Tibial nerve (tissue), 4 donors: Measurements from ENCODE around the gene MCUB. TPM values are rescaled to one million over a fixed set of nuclear protein-coding genes. Genes with fewer than 3 reads are reported as not detected.
"Not testable (repeated sequence)": the region's sequence is repeated elsewhere in the genome, so short reads cannot be mapped to it uniquely, and the experiment has no call there.

Experiments used
- DNase-seq, 2 donors: peaks; one replicate each; pipeline ENCODE4 v3.0.0-alpha.2; 2019; ENCODE audit warnings: low spot score in 2 of 2
- H3K27ac ChIP-seq, 4 donors: fragments of 200-600 bp; sonication (generic) in 3 of 4; one replicate each; pipeline ENCODE4 v1.5.1; 2017 to 2019; ENCODE audit warnings: mild to moderate bottlenecking in 1 of 4
- H3K27me3 ChIP-seq, 2 donors: fragments of 200-600 bp; sonication (generic) in 1 of 2; one replicate each; pipeline versions ENCODE4 v1.5.1 to v1.6.0; 2017 to 2019
- H3K36me3 ChIP-seq, 3 donors: fragments of 200-600 bp; sonication (generic); one replicate each; pipeline ENCODE4 v1.5.1; 2018 to 2019
- H3K4me1 ChIP-seq, 4 donors: fragments of 200-600 bp; sonication (generic) in 3 of 4; one replicate each; pipeline ENCODE4 v1.5.1; 2017 to 2019
- H3K4me3 ChIP-seq, 4 donors: fragments of 200-600 bp; sonication (generic) in 3 of 4; one replicate each; pipeline ENCODE4 v1.5.1; 2017 to 2019; ENCODE audit warnings: mild to moderate bottlenecking in 1 of 4, moderate library complexity in 1 of 4
- H3K9me3 ChIP-seq, 4 donors: fragments of 200-600 bp; sonication (generic) in 3 of 4; one replicate each; pipeline ENCODE4 v1.5.1; 2017 to 2019
- EP300 ChIP-seq, 2 donors: sonication (generic); formaldehyde crosslinking; IDR thresholded peaks; one replicate each; pipeline ENCODE4 v1.6.1; 2017; ENCODE audit warnings: antibody characterized with exemption in 2 of 2, mild to moderate bottlenecking in 1 of 2
- POLR2A ChIP-seq, 2 donors: fragments of 450-650 bp; IDR thresholded peaks; one replicate each; pipeline ENCODE4 v1.6.1; 2017; ENCODE audit warnings: antibody characterized with exemption in 2 of 2, mild to moderate bottlenecking in 2 of 2, moderate library complexity in 2 of 2
- WGBS, 2 donors: methylation state at CpG; one replicate each; pipeline ENCODE4 v1.1.5; 2018; 5-methylcytosine and 5-hydroxymethylcytosine counted together
- total RNA-seq, 4 donors: library from RNA; depleted of rRNA; stranded (reverse); fragments of >200 nt; gene quantifications; one replicate each; pipeline ENCODE4 v1.1.0, GENCODE V29; 2016
- TF ChIP-seq, protein P1 (sequence below), 5 experiments: fragments of 200-600 bp in 3 of 5; fragments of 450-650 bp in 2 of 5; sonication (generic) in 3 of 5; IDR thresholded peaks; one replicate each; pipeline ENCODE4 v1.5.1; 2016 to 2019; ENCODE audit warnings: antibody characterized with exemption in 5 of 5, mild to moderate bottlenecking in 3 of 5, moderate library complexity in 2 of 5

The MCUB gene
- total RNA-seq, 4 donors from 2014 or later, result 15.5 to 57.3 (median 24.4) TPM

DNA sequence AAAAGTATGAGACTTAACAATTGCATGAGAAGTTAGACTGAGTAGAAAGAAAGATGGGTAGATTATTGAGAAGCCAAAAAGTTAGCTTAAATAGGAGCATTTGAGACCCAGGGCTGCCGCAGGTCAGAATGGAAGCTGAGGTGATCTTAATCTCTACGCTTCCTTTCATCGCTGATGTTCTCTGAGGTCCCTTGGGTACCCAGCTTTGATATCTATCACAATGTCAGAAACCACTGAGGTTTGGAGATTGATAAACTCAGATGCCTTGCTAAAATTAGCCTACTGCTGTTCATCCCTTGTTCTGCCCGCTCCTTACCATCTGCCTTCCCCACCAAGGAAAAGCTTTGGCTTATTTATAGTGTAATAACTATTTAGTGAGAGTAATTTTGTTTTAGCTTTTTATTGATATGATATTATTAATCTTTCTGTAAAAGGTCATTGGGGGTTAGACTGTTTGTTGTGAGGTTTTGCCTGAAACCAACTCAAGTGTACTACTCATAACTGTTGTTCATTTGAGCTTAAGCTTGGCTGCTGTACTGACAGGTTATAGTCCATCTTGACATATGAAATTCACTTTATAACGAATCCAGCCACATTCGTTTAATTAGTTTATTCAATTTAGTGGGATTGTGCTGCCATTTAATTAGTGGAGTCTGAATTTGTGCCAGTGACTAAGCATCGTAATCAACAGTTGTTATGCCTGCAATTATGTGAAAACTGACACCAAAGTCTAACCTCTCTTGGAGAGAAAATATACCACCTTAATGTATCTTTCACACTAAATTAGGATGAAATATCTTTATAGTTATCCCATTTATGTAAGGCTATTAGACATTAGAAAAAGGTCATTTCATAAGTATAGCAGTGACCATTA is 15.1 kb downstream of the MCUB start:
- Histone ChIP-seq H3K4me1 (no peaks in the 10 kb centered on the region), H3K27ac (no peak overlapping the region), H3K36me3 (peaks cover 0 to 5% (median 0%) of the 10 kb centered on the region in 3 donors), H3K27me3 (no peaks in the 10 kb centered on the region), H3K9me3 (peaks cover 0 to 5% (median 0%) of the 10 kb centered on the region in 4 donors), H3K4me3 (no peak overlapping the region)
- 90 to 93% methylated on average over 7 of the region's 7 CpGs for WGBS, 2 donors
- TF ChIP-seq POLR2A (IDR thresholded peaks at IDR 0.05) (no peak), EP300 (IDR thresholded peaks at IDR 0.05) (no peak)
- TF ChIP-seq, protein P1, sequence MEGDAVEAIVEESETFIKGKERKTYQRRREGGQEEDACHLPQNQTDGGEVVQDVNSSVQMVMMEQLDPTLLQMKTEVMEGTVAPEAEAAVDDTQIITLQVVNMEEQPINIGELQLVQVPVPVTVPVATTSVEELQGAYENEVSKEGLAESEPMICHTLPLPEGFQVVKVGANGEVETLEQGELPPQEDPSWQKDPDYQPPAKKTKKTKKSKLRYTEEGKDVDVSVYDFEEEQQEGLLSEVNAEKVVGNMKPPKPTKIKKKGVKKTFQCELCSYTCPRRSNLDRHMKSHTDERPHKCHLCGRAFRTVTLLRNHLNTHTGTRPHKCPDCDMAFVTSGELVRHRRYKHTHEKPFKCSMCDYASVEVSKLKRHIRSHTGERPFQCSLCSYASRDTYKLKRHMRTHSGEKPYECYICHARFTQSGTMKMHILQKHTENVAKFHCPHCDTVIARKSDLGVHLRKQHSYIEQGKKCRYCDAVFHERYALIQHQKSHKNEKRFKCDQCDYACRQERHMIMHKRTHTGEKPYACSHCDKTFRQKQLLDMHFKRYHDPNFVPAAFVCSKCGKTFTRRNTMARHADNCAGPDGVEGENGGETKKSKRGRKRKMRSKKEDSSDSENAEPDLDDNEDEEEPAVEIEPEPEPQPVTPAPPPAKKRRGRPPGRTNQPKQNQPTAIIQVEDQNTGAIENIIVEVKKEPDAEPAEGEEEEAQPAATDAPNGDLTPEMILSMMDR (IDR thresholded peaks at IDR 0.05), result no peak
- DNase-seq, result no peak

DNA sequence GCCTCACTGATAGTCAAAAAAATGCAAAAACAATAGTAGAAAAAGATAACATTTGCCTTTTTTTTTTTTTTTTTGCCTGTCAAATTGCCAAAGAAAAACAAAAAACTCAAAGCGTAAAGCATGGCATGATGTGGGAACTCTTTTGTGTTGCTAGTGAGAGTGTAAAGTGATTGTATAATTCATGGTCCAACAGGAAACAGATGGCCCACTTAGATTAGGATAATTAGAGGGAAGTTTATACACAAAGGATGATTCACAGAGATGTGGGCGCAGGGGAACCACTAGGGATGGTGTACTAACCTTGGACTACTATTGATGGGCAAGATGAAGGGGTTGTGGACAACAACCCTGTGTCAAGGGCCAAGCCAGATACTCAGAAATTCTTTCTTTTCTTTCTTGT is 16.4 kb downstream of the MCUB start:
- Histone ChIP-seq H3K4me3 (no peak overlapping the region), H3K4me1 (no peaks in the 10 kb centered on the region), H3K36me3 (peaks cover 0 to 2% (median 0%) of the 10 kb centered on the region in 3 donors), H3K27ac (no peak overlapping the region), H3K9me3 (peaks cover 0 to 2% (median 0%) of the 10 kb centered on the region in 4 donors), H3K27me3 (no peaks in the 10 kb centered on the region)
- no peak for DNase-seq
- WGBS, 2 donors, result 66 to 71% methylated on average over 2 of the region's 2 CpGs
- TF ChIP-seq EP300 (IDR thresholded peaks at IDR 0.05), result peak in 1 of 2 donors; percentile 63
- no peak for TF ChIP-seq POLR2A (IDR thresholded peaks at IDR 0.05)
- TF ChIP-seq, protein P1 (IDR thresholded peaks at IDR 0.05), result no peak

DNA sequence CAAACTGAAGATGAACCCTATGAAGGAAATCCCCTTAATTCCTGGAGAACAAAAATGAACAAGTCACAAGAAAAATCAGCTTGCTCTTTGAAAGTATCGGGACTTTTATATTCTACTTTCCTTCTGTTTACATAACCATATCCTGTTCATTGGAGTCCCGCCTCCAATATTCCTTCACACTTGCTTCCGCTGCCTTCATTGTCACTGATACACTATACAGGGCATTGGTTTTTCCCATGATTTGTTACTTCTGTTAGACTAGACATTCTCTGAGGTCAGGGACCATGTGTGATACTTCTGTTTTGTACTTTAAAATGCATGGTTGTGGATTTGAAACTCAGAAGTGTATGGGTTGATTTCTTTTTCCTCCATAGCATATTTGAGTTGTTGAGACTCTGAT is 18.8 kb downstream of the MCUB start:
- TF ChIP-seq EP300 (IDR thresholded peaks at IDR 0.05) (no peak), POLR2A (IDR thresholded peaks at IDR 0.05) (no peak)
- TF ChIP-seq, protein P1 (IDR thresholded peaks at IDR 0.05), result no peak
- Histone ChIP-seq H3K27me3 (no peaks in the 10 kb centered on the region), H3K9me3 (peaks cover 0 to 9% (median 2%) of the 10 kb centered on the region in 4 donors), H3K36me3 (no peaks in the 10 kb centered on the region), H3K4me3 (no peak overlapping the region), H3K4me1 (no peaks in the 10 kb centered on the region), H3K27ac (no peak overlapping the region)
- 90 to 92% methylated on average over 3 of the region's 3 CpGs for WGBS, 2 donors
- DNase-seq, result no peak

DNA sequence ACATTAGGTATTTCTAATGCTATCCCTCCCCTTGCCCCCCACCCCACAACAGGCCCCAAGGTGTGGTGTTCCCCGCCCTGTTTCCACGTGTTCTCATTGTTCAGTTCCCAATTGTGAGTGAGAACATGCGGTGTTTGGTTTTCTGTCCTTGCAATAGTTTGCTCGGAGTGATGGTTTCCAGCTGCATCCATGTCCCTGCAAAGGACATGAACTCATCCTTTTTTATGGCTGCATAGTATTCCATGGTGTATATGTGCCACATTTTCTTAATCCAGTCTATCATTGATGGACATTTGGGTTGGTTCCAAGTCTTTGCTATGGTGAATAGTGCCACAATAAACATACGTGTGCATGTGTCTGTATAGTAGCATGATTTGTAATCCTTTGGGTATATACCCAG is 20.0 kb downstream of the MCUB start:
- H3K27me3 ChIP-seq, H3K4me3 ChIP-seq, H3K4me1 ChIP-seq, DNase-seq, H3K27ac ChIP-seq, H3K9me3 ChIP-seq, H3K36me3 ChIP-seq: not testable (repeated sequence)
- WGBS, 2 donors, result 95 to 99% methylated on average over 5 of the region's 5 CpGs

DNA sequence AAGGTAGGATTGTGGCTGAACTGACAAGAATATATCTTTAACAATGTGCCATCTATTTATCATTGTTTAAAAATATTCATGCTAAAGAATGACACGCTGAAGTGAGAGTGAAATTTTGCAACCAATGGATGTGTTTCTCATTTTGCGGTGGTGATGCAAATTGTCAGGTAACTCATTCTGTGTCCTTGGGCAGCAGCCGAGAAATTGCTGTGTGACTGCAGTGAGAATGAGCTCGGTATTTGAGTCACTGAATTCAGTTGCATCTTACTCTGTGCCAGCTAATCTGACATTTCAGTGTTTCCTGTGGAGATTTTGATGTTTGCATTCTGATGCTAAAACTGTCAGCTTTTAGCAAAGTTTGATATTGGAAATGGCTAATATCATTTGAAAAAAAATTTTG is 28.1 kb downstream of the MCUB start:
- no peaks in the 10 kb centered on the region for H3K36me3 ChIP-seq
- no peaks in the 10 kb centered on the region for H3K27me3 ChIP-seq
- H3K9me3 ChIP-seq, result peaks cover 0 to 9% (median 0%) of the 10 kb centered on the region in 4 donors
- 79 to 87% methylated on average over 4 of the region's 4 CpGs for WGBS, 2 donors
- H3K27ac ChIP-seq, result no peak overlapping the region
- TF ChIP-seq, protein P1 (IDR thresholded peaks at IDR 0.05), result no peak
- TF ChIP-seq POLR2A (IDR thresholded peaks at IDR 0.05) (no peak), EP300 (IDR thresholded peaks at IDR 0.05) (no peak)
- H3K4me1 ChIP-seq, result no peaks in the 10 kb centered on the region
- DNase-seq, result no peak
- H3K4me3 ChIP-seq, result no peak overlapping the region
